HEK293 (cell line): ENCODE measurements around the gene CACNA1G.

ENCODE experiments used
- CTCF ChIA-PET: fragments of 350-600 bp; formaldehyde crosslinking; extraction: SDS; loops from one replicate; lab custom pipeline; 2021; ENCODE audit warnings: antibody characterized with exemption; lab: Yijun Ruan, JAX
- POLR2A ChIA-PET: fragments of 300-600 bp; formaldehyde crosslinking; extraction: SDS; loops from one replicate; lab custom pipeline; 2020; ENCODE audit warnings: antibody characterized with exemption, inconsistent platforms; lab: Yijun Ruan, JAX
- H3K27ac ChIP-seq: fragments of 200-500 bp; sonication (Bioruptor generic); 2 replicates; pipeline ENCODE4 v1.5.1; 2014; ENCODE audit warnings: low read depth, low read length, control low read depth, inconsistent platforms; ENCODE audit errors: extremely low read depth
- H3K36me3 ChIP-seq, 2 experiments: fragments of 200-500 bp in 1 of 2; sonication (Bioruptor generic) in 1 of 2; 1 replicate in 1 of 2; 2 replicates in 1 of 2; pipeline ENCODE4 v1.5.1; 2014 to 2017; ENCODE audit warnings: inconsistent platforms in 2 of 2, low read length in 2 of 2; ENCODE audit not compliant: control insufficient read depth in 2 of 2, insufficient read depth in 1 of 2
- H3K4me1 ChIP-seq: fragments of 200-500 bp; sonication (Bioruptor generic); 2 replicates; pipeline ENCODE4 v1.5.1; 2014; ENCODE audit warnings: mild to moderate bottlenecking, low read length, inconsistent platforms; ENCODE audit not compliant: control insufficient read depth, insufficient read depth
- H3K4me3 ChIP-seq: 2 replicates; pipeline ENCODE4 v1.5.1; 2011; ENCODE audit warnings: low read depth, mild to moderate bottlenecking, control low read depth, low read length, moderate library complexity
- H3K9me3 ChIP-seq: fragments of 200-500 bp; sonication (Bioruptor generic); 2 replicates; pipeline ENCODE4 v1.5.1; 2014; ENCODE audit warnings: low read depth, low read length, inconsistent platforms; ENCODE audit not compliant: control insufficient read depth, insufficient read depth
- EGR2 ChIP-seq: fragments of 450-650 bp; formaldehyde crosslinking; IDR thresholded peaks from 2 replicates; pipeline ENCODE4 v1.5.1; 2016; ENCODE audit warnings: low read depth, missing biosample characterization, missing genetic modification characterization
- GFI1B ChIP-seq: fragments of 450-650 bp; formaldehyde crosslinking; IDR thresholded peaks from 2 replicates; pipeline ENCODE4 v1.5.1; 2016; ENCODE audit warnings: missing biosample characterization, missing genetic modification characterization
- GLIS1 ChIP-seq: fragments of 450-650 bp; formaldehyde crosslinking; IDR thresholded peaks from 2 replicates; pipeline ENCODE4 v1.5.1; 2016; ENCODE audit warnings: missing biosample characterization, missing genetic modification characterization
- HOXA7 ChIP-seq: sonication (generic); formaldehyde crosslinking; IDR thresholded peaks from 2 replicates; pipeline ENCODE4 v1.8.1; 2022; ENCODE audit warnings: missing genetic modification reagents, borderline replicate concordance
- HOXD13 ChIP-seq: sonication (generic); formaldehyde crosslinking; IDR thresholded peaks from 2 replicates; pipeline ENCODE4 v1.8.0; 2022; ENCODE audit warnings: missing genetic modification reagents, borderline replicate concordance
- KLF9 ChIP-seq: fragments of 450-650 bp; formaldehyde crosslinking; IDR thresholded peaks from 2 replicates; pipeline ENCODE4 v1.5.1; 2016; ENCODE audit warnings: missing biosample characterization, missing genetic modification characterization, low read depth
- SETDB1 ChIP-seq: IDR thresholded peaks from one replicate; pipeline ENCODE4 v1.6.1; 2017; ENCODE audit warnings: mild to moderate bottlenecking, low read length, moderate library complexity, mixed read lengths; ENCODE audit not compliant: insufficient read length
- TCF7L2 ChIP-seq: IDR thresholded peaks from 2 replicates; pipeline ENCODE4 v1.6.1; 2011; ENCODE audit warnings: low read depth, mild to moderate bottlenecking, inconsistent platforms, low read length, moderate library complexity, borderline replicate concordance
- ZBTB20 ChIP-seq: fragments of 450-650 bp; formaldehyde crosslinking; IDR thresholded peaks from 2 replicates; pipeline ENCODE4 v1.5.1; 2016; ENCODE audit warnings: missing biosample characterization, missing genetic modification characterization
- ZEB2 ChIP-seq: fragments of 450-650 bp; formaldehyde crosslinking; IDR thresholded peaks from 2 replicates; pipeline ENCODE4 v1.5.1; 2016; ENCODE audit warnings: missing biosample characterization, missing genetic modification characterization
- ZFHX2 ChIP-seq: fragments of 450-650 bp; formaldehyde crosslinking; conservative IDR thresholded peaks from 2 replicates; pipeline ENCODE4 v1.5.1; 2016; ENCODE audit warnings: missing biosample characterization, missing genetic modification characterization
- ZFP3 ChIP-seq: fragments of 450-650 bp; formaldehyde crosslinking; IDR thresholded peaks from 2 replicates; pipeline ENCODE4 v1.5.1; 2016; ENCODE audit warnings: low read depth, missing biosample characterization, missing genetic modification characterization
- ZNF10 ChIP-seq: fragments of 450-650 bp; formaldehyde crosslinking; IDR thresholded peaks from 2 replicates; pipeline ENCODE4 v1.5.1; 2017; ENCODE audit warnings: missing biosample characterization, missing genetic modification characterization
- ZNF16 ChIP-seq: fragments of 450-650 bp; formaldehyde crosslinking; IDR thresholded peaks from 2 replicates; pipeline ENCODE4 v1.5.1; 2016; ENCODE audit warnings: low read depth, missing biosample characterization, missing genetic modification characterization
- ZNF174 ChIP-seq: fragments of 450-650 bp; formaldehyde crosslinking; IDR thresholded peaks from 2 replicates; pipeline ENCODE4 v1.5.0; 2017; ENCODE audit warnings: missing biosample characterization, mild to moderate bottlenecking, missing genetic modification characterization
- ZNF239 ChIP-seq: fragments of 450-650 bp; formaldehyde crosslinking; IDR thresholded peaks from 2 replicates; pipeline ENCODE4 v1.5.1; 2016; ENCODE audit warnings: missing biosample characterization, missing genetic modification characterization
- ZNF292 ChIP-seq: fragments of 450-650 bp; formaldehyde crosslinking; IDR thresholded peaks from 2 replicates; pipeline ENCODE4 v1.5.1; 2016; ENCODE audit warnings: low read depth, missing biosample characterization, missing genetic modification characterization, borderline replicate concordance
- ZNF391 ChIP-seq: fragments of 450-650 bp; formaldehyde crosslinking; IDR thresholded peaks from 2 replicates; pipeline ENCODE4 v1.5.1; 2016; ENCODE audit warnings: low read depth, missing biosample characterization, missing genetic modification characterization, borderline replicate concordance
- ZNF549 ChIP-seq: fragments of 450-650 bp; IDR thresholded peaks from 2 replicates; pipeline ENCODE4 v1.5.1; 2018; ENCODE audit warnings: missing biosample characterization, missing genetic modification characterization, mild to moderate bottlenecking, inconsistent platforms, moderate library complexity
- ZNF555 ChIP-seq: fragments of 450-650 bp; formaldehyde crosslinking; conservative IDR thresholded peaks from 2 replicates; pipeline ENCODE4 v1.5.1; 2017; ENCODE audit warnings: missing biosample characterization, mild to moderate bottlenecking, missing genetic modification characterization, inconsistent platforms
- ZNF585B ChIP-seq: fragments of 450-650 bp; formaldehyde crosslinking; IDR thresholded peaks from 2 replicates; pipeline ENCODE4 v1.5.1; 2016; ENCODE audit warnings: missing biosample characterization, missing genetic modification characterization
- ZNF707 ChIP-seq: fragments of 450-650 bp; formaldehyde crosslinking; IDR thresholded peaks from 2 replicates; pipeline ENCODE4 v1.5.1; 2016; ENCODE audit warnings: missing biosample characterization, missing genetic modification characterization
- ZNF747 ChIP-seq: fragments of 450-650 bp; formaldehyde crosslinking; IDR thresholded peaks from 2 replicates; pipeline ENCODE4 v1.5.1; 2016; ENCODE audit warnings: missing biosample characterization, missing genetic modification characterization
- ZNF777 ChIP-seq: fragments of 450-650 bp; formaldehyde crosslinking; IDR thresholded peaks from 2 replicates; pipeline ENCODE4 v1.5.1; 2017; ENCODE audit warnings: missing biosample characterization, missing genetic modification characterization, borderline replicate concordance
- TF ChIP-seq, protein P1 (sequence below): fragments of 450-650 bp; formaldehyde crosslinking; IDR thresholded peaks from 2 replicates; pipeline ENCODE4 v1.5.1; 2016; ENCODE audit warnings: missing biosample characterization, missing genetic modification characterization
- TF ChIP-seq, protein P2 (sequence below): fragments of 450-650 bp; formaldehyde crosslinking; IDR thresholded peaks from 2 replicates; pipeline ENCODE4 v1.5.1; 2016; ENCODE audit warnings: missing biosample characterization, missing genetic modification characterization
- TF ChIP-seq, protein P3 (sequence below): fragments of 450-650 bp; formaldehyde crosslinking; IDR thresholded peaks from 2 replicates; pipeline ENCODE4 v1.5.1; 2017; ENCODE audit warnings: missing biosample characterization, missing genetic modification characterization
- TF ChIP-seq, protein P4 (sequence below): fragments of 450-650 bp; formaldehyde crosslinking; IDR thresholded peaks from 2 replicates; pipeline ENCODE4 v1.5.1; 2016; ENCODE audit warnings: missing biosample characterization, missing genetic modification characterization

CACNA1G gene

DNA sequence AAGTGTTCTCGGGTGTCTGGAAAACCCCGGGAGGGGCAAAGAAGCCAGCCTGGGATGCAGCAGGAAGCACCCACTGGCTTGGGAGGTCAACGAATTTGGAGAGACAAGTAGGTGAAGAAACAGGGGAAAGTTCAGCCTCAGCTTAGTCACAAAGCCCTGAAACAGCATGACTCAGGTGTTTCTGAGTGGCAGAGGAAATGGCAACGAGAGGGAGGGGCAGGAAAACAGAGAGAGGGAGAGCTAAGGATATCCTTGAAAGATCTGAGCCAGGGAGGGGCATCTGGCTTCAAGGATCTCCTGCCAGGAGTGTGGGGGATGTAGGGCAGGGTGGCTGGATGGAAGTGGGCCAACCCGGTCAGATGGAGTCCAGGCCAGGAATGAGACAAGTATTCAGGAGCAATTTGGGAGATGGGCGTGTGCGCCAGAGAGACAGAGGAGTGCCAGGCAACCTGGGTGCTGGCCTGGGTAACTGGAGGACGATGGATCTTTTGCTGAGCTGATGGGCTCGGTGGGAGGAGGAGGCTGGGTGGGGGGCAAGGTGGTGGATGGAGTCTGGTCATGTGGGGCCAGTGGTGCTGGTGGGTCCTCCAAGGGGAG lies 101.4 kb downstream of the CACNA1G start:
- H3K27ac ChIP-seq = no peak overlapping the region
- H3K36me3 ChIP-seq = no peaks in the 10 kb centered on the region
- ChIA-PET POLR2A (interaction anchor here (0.6 to 1.8 kb wide), 4 partner anchors 8 to 34 kb away, joined by 3 to 6 read pairs (median 4); no protein-coding TSS in a partner anchor), CTCF (interaction anchor here (0.5 to 3.4 kb wide), 7 partner anchors 24 to 111 kb away, joined by 3 to 13 read pairs (median 4); no protein-coding TSS in a partner anchor)
- no peak overlapping the region for H3K4me3 ChIP-seq
- H3K9me3 ChIP-seq = no peaks in the 10 kb centered on the region
- no peaks in the 10 kb centered on the region; the same call in 1 of the 2 replicates for H3K4me1 ChIP-seq
- no peak for TF ChIP-seq TCF7L2
- no peak for TF ChIP-seq ZNF585B (tag by site-specific recombination)
- TF ChIP-seq ZEB2 (tag by site-specific recombination) = no peak
- TF ChIP-seq ZNF391 (tag by site-specific recombination) = no peak
- TF ChIP-seq HOXA7 (CRISPR knock-in tag) = no peak
- TF ChIP-seq ZNF549 = no peak
- no peak for TF ChIP-seq GLIS1 (tag by site-specific recombination)
- TF ChIP-seq, protein P1, sequence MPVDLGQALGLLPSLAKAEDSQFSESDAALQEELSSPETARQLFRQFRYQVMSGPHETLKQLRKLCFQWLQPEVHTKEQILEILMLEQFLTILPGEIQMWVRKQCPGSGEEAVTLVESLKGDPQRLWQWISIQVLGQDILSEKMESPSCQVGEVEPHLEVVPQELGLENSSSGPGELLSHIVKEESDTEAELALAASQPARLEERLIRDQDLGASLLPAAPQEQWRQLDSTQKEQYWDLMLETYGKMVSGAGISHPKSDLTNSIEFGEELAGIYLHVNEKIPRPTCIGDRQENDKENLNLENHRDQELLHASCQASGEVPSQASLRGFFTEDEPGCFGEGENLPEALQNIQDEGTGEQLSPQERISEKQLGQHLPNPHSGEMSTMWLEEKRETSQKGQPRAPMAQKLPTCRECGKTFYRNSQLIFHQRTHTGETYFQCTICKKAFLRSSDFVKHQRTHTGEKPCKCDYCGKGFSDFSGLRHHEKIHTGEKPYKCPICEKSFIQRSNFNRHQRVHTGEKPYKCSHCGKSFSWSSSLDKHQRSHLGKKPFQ (tag by site-specific recombination) = no peak
- TF ChIP-seq, protein P2, sequence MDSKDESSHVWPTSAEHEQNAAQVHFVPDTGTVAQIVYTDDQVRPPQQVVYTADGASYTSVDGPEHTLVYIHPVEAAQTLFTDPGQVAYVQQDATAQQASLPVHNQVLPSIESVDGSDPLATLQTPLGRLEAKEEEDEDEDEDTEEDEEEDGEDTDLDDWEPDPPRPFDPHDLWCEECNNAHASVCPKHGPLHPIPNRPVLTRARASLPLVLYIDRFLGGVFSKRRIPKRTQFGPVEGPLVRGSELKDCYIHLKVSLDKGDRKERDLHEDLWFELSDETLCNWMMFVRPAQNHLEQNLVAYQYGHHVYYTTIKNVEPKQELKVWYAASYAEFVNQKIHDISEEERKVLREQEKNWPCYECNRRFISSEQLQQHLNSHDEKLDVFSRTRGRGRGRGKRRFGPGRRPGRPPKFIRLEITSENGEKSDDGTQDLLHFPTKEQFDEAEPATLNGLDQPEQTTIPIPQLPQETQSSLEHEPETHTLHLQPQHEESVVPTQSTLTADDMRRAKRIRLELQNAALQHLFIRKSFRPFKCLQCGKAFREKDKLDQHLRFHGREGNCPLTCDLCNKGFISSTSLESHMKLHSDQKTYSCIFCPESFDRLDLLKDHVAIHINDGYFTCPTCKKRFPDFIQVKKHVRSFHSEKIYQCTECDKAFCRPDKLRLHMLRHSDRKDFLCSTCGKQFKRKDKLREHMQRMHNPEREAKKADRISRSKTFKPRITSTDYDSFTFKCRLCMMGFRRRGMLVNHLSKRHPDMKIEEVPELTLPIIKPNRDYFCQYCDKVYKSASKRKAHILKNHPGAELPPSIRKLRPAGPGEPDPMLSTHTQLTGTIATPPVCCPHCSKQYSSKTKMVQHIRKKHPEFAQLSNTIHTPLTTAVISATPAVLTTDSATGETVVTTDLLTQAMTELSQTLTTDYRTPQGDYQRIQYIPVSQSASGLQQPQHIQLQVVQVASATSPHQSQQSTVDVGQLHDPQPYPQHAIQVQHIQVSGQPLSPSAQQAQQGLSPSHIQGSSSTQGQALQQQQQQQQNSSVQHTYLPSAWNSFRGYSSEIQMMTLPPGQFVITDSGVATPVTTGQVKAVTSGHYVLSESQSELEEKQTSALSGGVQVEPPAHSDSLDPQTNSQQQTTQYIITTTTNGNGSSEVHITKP (tag by site-specific recombination) = peak; percentile 32; the same call in 1 of the 2 replicates
- no peak for TF ChIP-seq ZFP3
- no peak for TF ChIP-seq ZNF707 (tag by site-specific recombination)
- no peak for TF ChIP-seq ZNF777
- TF ChIP-seq EGR2 (tag by site-specific recombination) = 0 out of 2 replicates have a peak, but pooled peaks have one; percentile 34
- peak; percentile 69 for TF ChIP-seq ZBTB20 (tag by site-specific recombination)
- no peak for TF ChIP-seq ZNF174
- TF ChIP-seq SETDB1 = no peak
- TF ChIP-seq, protein P3, sequence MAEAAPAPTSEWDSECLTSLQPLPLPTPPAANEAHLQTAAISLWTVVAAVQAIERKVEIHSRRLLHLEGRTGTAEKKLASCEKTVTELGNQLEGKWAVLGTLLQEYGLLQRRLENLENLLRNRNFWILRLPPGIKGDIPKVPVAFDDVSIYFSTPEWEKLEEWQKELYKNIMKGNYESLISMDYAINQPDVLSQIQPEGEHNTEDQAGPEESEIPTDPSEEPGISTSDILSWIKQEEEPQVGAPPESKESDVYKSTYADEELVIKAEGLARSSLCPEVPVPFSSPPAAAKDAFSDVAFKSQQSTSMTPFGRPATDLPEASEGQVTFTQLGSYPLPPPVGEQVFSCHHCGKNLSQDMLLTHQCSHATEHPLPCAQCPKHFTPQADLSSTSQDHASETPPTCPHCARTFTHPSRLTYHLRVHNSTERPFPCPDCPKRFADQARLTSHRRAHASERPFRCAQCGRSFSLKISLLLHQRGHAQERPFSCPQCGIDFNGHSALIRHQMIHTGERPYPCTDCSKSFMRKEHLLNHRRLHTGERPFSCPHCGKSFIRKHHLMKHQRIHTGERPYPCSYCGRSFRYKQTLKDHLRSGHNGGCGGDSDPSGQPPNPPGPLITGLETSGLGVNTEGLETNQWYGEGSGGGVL (tag by site-specific recombination) = peak; percentile 29; the same call in 1 of the 2 replicates
- no peak for TF ChIP-seq ZNF292 (tag by site-specific recombination)
- no peak for TF ChIP-seq HOXD13 (CRISPR knock-in tag)
- no peak for TF ChIP-seq ZNF555 (tag by site-specific recombination)
- no peak for TF ChIP-seq ZNF239 (tag by site-specific recombination)
- TF ChIP-seq ZNF747 (tag by site-specific recombination) = no peak
- TF ChIP-seq KLF9 (tag by site-specific recombination) = peak; percentile 26; the same call in 1 of the 2 replicates
- no peak for TF ChIP-seq ZNF16
- no peak for TF ChIP-seq GFI1B
- TF ChIP-seq ZNF10 (tag by site-specific recombination) = peak; percentile 44; the same call in 1 of the 2 replicates
- 0 out of 2 replicates have a peak, but pooled peaks have one; percentile 21 for TF ChIP-seq ZFHX2 (tag by site-specific recombination)
- TF ChIP-seq, protein P4, sequence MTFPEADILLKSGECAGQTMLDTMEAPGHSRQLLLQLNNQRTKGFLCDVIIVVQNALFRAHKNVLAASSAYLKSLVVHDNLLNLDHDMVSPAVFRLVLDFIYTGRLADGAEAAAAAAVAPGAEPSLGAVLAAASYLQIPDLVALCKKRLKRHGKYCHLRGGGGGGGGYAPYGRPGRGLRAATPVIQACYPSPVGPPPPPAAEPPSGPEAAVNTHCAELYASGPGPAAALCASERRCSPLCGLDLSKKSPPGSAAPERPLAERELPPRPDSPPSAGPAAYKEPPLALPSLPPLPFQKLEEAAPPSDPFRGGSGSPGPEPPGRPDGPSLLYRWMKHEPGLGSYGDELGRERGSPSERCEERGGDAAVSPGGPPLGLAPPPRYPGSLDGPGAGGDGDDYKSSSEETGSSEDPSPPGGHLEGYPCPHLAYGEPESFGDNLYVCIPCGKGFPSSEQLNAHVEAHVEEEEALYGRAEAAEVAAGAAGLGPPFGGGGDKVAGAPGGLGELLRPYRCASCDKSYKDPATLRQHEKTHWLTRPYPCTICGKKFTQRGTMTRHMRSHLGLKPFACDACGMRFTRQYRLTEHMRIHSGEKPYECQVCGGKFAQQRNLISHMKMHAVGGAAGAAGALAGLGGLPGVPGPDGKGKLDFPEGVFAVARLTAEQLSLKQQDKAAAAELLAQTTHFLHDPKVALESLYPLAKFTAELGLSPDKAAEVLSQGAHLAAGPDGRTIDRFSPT (tag by site-specific recombination) = no peak
